ENCODE measurements around the gene CMSS1. TPM values are rescaled to one million over a fixed set of nuclear protein-coding genes. Genes with fewer than 3 reads are reported as not detected.
A peak's percentile ranks its signal among the peaks of the same experiment; 100 is the strongest.

Gene CMSS1
- total RNA-seq, 4 donors from 2014 or later: 1.8 to 41.2 (median 17.0) TPM

DNA sequence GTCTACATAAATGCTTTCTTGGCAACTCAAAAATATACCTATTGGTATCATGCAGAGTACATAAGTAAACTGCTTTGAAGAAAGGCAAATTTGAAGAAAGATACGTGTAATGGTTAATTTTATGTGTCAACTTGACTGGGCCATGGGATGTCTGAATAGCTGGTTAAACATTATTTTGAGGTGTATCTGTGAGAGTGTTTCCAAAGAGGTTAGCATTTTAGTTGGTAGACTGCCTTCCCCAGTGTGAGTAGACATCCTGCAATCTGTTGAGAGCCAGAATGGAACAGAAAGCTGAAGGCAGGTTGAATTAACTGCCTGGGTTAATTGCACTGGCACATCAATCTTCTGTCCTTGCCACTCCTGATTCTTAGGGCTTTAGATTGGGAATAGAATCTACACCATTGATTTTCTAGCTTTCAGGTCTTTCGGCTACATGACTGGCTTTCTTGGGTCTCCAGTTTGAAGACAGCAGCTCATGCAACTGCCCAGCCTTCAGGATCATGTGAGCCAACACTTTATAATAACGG is 98.3 kb downstream of the CMSS1 start:
- no peaks in the 10 kb centered on the region for H3K36me3 ChIP-seq
- TF ChIP-seq, protein P1, sequence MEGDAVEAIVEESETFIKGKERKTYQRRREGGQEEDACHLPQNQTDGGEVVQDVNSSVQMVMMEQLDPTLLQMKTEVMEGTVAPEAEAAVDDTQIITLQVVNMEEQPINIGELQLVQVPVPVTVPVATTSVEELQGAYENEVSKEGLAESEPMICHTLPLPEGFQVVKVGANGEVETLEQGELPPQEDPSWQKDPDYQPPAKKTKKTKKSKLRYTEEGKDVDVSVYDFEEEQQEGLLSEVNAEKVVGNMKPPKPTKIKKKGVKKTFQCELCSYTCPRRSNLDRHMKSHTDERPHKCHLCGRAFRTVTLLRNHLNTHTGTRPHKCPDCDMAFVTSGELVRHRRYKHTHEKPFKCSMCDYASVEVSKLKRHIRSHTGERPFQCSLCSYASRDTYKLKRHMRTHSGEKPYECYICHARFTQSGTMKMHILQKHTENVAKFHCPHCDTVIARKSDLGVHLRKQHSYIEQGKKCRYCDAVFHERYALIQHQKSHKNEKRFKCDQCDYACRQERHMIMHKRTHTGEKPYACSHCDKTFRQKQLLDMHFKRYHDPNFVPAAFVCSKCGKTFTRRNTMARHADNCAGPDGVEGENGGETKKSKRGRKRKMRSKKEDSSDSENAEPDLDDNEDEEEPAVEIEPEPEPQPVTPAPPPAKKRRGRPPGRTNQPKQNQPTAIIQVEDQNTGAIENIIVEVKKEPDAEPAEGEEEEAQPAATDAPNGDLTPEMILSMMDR (IDR thresholded peaks at IDR 0.05): no peak
- no peak for TF ChIP-seq POLR2A (IDR thresholded peaks at IDR 0.05)
- DNase-seq: no peak
- H3K4me3 ChIP-seq: no peak overlapping the region
- no peak overlapping the region for H3K27ac ChIP-seq
- no peaks in the 10 kb centered on the region for H3K27me3 ChIP-seq
- intact Hi-C loops (cut with DNase I; ENCODE audit: low total_unique reads): no loop called here
- no peaks in the 10 kb centered on the region for H3K9me3 ChIP-seq
- H3K4me1 ChIP-seq: no peaks in the 10 kb centered on the region

DNA sequence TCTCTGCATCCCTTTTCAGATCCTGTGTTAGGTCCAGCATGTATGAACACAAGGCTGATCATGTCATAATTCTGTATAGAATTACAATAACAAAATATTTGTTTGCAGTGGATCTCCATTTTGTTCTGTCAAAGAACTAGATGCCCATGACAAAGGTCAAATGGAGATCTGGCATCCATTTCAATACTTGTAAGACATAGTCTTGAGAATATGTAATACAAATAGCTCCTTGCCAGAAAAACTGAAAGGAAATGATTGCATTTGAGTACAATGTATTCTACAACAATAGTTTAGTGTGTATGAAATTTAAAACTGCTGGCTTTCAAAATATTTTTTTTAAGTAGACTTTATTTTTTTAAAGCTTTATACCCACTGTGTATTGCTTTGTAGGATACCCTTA is 101.1 kb downstream of the CMSS1 start:
- Histone ChIP-seq H3K4me1 (no peaks in the 10 kb centered on the region), H3K4me3 (no peak overlapping the region), H3K27ac (no peak overlapping the region), H3K27me3 (no peaks in the 10 kb centered on the region), H3K36me3 (no peaks in the 10 kb centered on the region), H3K9me3 (no peaks in the 10 kb centered on the region)
- no peak for DNase-seq
- TF ChIP-seq, protein P1 (IDR thresholded peaks at IDR 0.05): no peak
- TF ChIP-seq POLR2A (IDR thresholded peaks at IDR 0.05): no peak
- intact Hi-C loops (cut with DNase I; ENCODE audit: low total_unique reads): no loop called here

DNA sequence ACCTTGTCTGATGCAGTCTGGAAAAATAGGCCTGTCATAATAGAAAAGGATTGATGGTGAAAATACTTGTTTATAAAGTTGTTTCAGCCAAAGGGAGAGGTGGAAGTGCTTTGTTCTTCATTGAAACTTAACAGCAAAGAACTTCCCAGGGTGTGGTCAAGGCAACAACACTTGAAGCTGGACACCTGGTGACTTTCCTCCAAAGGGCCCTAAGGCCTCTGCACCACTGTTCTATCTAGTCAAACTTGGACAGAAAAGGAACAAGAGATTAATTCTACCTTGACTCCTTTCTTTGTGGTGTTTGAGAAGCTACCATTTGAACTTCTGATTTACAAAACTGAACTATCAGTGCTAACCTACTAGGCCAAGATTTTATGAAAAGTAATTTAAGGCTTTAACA is 102.0 kb downstream of the CMSS1 start:
- H3K36me3 ChIP-seq: no peaks in the 10 kb centered on the region
- DNase-seq: no peak
- peak overlapping the region; percentile 22 to 36 for H3K27ac ChIP-seq
- H3K4me3 ChIP-seq: no peak overlapping the region
- no peaks in the 10 kb centered on the region for H3K9me3 ChIP-seq
- TF ChIP-seq, protein P1 (IDR thresholded peaks at IDR 0.05): no peak
- TF ChIP-seq POLR2A (IDR thresholded peaks at IDR 0.05): no peak
- intact Hi-C loops (cut with DNase I; ENCODE audit: low total_unique reads): no loop called here
- no peaks in the 10 kb centered on the region for H3K27me3 ChIP-seq
- H3K4me1 ChIP-seq: no peaks in the 10 kb centered on the region

GRCh38 chr3:99920481-99921376 is 103.1 kb downstream of the CMSS1 start:
- H3K27me3 ChIP-seq: no peaks in the 10 kb centered on the region
- no peak for TF ChIP-seq POLR2A (IDR thresholded peaks at IDR 0.05)
- TF ChIP-seq, protein P1 (IDR thresholded peaks at IDR 0.05): no peak

GRCh38 chr3:99921377-99921695 is 103.7 kb downstream of the CMSS1 start:
- no peaks in the 10 kb centered on the region for H3K4me1 ChIP-seq
- H3K9me3 ChIP-seq: no peaks in the 10 kb centered on the region
- no peaks in the 10 kb centered on the region for H3K36me3 ChIP-seq
- TF ChIP-seq POLR2A (IDR thresholded peaks at IDR 0.05): no peak
- TF ChIP-seq, protein P1 (IDR thresholded peaks at IDR 0.05): no peak
- intact Hi-C loops (cut with DNase I; ENCODE audit: low total_unique reads): no loop called here
- no peak overlapping the region for H3K4me3 ChIP-seq
- H3K27ac ChIP-seq: peak overlapping the region; percentile 36 to 48
- DNase-seq: no peak
- H3K27me3 ChIP-seq: no peaks in the 10 kb centered on the region

More at GRCh38 chr3:99920481-99921376, 103.1 kb downstream of the CMSS1 start:
- intact Hi-C loops (cut with DNase I; ENCODE audit: low total_unique reads): no loop called here
- no peaks in the 10 kb centered on the region for H3K4me1 ChIP-seq
- H3K36me3 ChIP-seq: no peaks in the 10 kb centered on the region
- no peak overlapping the region for H3K4me3 ChIP-seq
- peak overlapping the region; percentile 36 to 48 for H3K27ac ChIP-seq
- no peaks in the 10 kb centered on the region for H3K9me3 ChIP-seq
- DNase-seq: peak; percentile 61 to 71

Measured in uterus (tissue), 4 donors.